ENCODE data around the gene RREB1. TPM values are rescaled to one million over a fixed set of nuclear protein-coding genes. Genes with fewer than 3 reads are reported as not detected.
"Not testable (repeated sequence)": the region's sequence is repeated elsewhere in the genome, so short reads cannot be mapped to it uniquely, and the experiment has no call there.

Gene RREB1
- total and polyA plus RNA-seq, 7 donors = 6.0 to 31.9 (median 20.7) TPM

DNA sequence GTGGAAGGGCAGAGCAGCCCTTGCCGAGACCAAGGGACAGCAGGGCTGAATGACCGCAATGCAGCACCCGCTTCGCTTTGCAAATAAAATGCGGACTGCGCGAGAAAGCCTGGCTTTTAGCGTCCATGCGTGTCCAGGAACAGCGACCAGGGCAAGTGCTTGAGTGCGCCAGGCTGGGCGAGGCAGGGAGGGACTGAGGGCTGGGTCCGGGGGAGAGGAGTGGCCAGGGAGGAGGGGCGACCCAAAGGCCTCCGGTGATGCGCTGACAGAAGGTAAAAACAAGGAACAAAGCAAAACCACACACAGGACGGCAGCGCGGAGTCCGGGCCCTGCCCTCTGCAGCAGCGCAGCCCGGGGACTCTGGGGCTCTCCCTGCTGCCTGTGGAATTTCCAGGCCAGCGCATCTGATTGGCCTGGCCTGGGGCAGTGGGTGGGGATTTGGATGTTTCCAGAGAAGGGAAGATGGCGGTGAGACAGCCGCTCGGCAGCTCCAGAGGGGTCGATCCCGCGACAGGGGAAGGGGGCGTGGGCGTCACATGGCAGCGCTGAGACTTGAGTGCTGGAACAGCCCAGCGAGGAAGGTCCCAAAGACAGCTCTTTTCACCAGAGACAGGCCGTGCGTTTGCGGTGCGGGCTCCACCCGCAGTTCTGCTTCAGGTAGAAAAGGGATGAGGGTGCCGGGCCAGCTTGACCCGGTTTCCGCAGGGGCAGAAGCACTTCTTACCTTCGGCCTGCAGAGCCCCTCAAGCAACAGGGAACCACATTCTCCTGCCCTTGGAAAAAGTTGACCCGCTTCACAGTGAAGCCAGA, 153.5 kb downstream of the RREB1 start:
- Histone ChIP-seq H3K4me3 (peak overlapping the region; percentile 59 to 65 (median 59)), H3K36me3 (no peaks in the 10 kb centered on the region), H3K4me1 (peaks cover 0 to 13% (median 6%) of the 10 kb centered on the region in 4 donors), H3K9me3 (peaks cover 0 to 2% (median 0%) of the 10 kb centered on the region in 4 donors), H3K27me3 (no peaks in the 10 kb centered on the region), H3K27ac (peak overlapping the region; percentile 70 to 79 (median 78))
- TF ChIP-seq CTCF (IDR thresholded peaks at IDR 0.05) (no peak), POLR2AphosphoS5 (IDR thresholded peaks at IDR 0.05) (peak; percentile 51 to 80 (median 66)), POLR2A (IDR thresholded peaks at IDR 0.05) (peak in 1 of 2 donors; percentile 68)
- 2 to 5% methylated on average over 43 of the region's 43 CpGs for WGBS, 2 donors
- intact Hi-C loops (cut with DNase I) = no loop called here
- peak; percentile 92 for DNase-seq

DNA sequence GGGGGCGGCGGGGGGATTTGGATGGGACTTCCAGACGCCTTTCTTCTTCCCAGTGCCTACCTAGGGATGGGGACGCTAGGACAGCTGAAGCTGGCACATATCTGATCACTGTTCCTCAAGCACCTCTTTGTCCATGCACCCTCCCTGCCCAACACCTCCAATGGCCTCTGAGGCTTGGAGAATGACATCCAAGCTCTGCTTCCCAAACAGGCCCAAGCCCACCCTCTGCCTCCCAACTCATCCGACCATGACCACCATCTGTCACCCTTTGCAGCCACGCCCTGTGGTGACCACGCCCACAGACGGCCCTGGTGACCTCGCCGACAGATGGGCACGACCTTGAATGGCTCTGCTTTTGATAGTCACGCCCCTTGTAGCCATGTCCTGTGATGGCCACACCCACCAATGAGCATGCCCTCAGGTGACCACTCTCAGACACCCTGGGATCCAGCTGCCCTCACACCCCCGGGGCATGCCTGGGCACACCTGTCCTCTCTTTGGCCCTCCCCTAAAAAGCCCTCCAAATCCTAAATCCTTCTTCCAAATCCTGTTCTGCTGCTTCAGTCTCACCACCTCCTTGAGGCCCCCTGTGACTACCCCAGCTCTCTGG, 154.2 kb downstream of the RREB1 start:
- no peaks in the 10 kb centered on the region for H3K36me3 ChIP-seq
- no peaks in the 10 kb centered on the region for H3K9me3 ChIP-seq
- H3K4me1 ChIP-seq = peaks cover 0 to 13% (median 6%) of the 10 kb centered on the region in 4 donors
- WGBS, 2 donors = 21 to 66% methylated on average over 13 of the region's 13 CpGs
- H3K4me3 ChIP-seq = peak overlapping the region; percentile 59 to 65 (median 59)
- H3K27me3 ChIP-seq = no peaks in the 10 kb centered on the region
- no peak for TF ChIP-seq POLR2A (IDR thresholded peaks at IDR 0.05)
- intact Hi-C loops (cut with DNase I) = no loop called here
- DNase-seq = peak; percentile 62
- peak overlapping the region; percentile 70 to 79 (median 78) for H3K27ac ChIP-seq

GRCh38 chr6:7262746-7263518, 155.2 kb downstream of the RREB1 start:
- no peaks in the 10 kb centered on the region for H3K27me3 ChIP-seq
- WGBS, 2 donors = 86 to 90% methylated on average over 16 of the region's 16 CpGs
- DNase-seq = peak; percentile 54

GRCh38 chr6:7263519-7263805, 155.7 kb downstream of the RREB1 start:
- H3K4me3 ChIP-seq; intact Hi-C loops (cut with DNase I); H3K36me3 ChIP-seq; H3K27ac ChIP-seq; H3K27me3 ChIP-seq; H3K9me3 ChIP-seq: not testable (repeated sequence)
- peak; percentile 48 for DNase-seq
- WGBS, 2 donors = 93% methylated on average over 9 of the region's 9 CpGs
- H3K4me1 ChIP-seq = peaks cover 0 to 22% (median 9%) of the 10 kb centered on the region in 4 donors

More at GRCh38 chr6:7262746-7263518, 155.2 kb downstream of the RREB1 start:
- Histone ChIP-seq H3K4me3 (no peak overlapping the region), H3K4me1 (peaks cover 0 to 21% (median 9%) of the 10 kb centered on the region in 4 donors), H3K27ac (no peak overlapping the region), H3K9me3 (no peaks in the 10 kb centered on the region), H3K36me3 (no peaks in the 10 kb centered on the region)
- no peak for TF ChIP-seq CTCF (IDR thresholded peaks at IDR 0.05)
- no peak for TF ChIP-seq POLR2A (IDR thresholded peaks at IDR 0.05)
- no peak for TF ChIP-seq EP300 (IDR thresholded peaks at IDR 0.05)
- TF ChIP-seq POLR2AphosphoS5 (IDR thresholded peaks at IDR 0.05) = no peak
- intact Hi-C loops (cut with DNase I) = no loop called here

DNA sequence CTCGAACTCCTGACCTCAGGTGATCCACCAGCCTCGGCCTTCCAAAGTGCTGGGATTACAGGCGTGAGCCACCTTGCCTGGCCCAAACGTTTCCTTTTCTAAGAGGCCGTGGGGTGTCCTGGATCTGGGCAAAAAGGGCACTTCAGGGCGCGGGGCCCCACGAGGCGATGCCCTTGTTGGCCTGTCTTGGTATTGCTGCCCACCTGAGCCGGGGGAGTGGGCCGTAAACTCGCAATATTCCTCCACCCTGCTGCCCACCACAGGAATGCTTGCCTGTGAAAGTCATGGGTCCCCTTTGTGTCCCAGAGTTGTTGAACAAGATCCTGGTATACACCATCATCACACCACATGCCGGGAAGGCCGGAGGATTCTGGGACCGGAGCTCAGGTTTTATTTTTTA, 156.3 kb downstream of the RREB1 start:
- Histone ChIP-seq H3K4me1 (peaks cover 0 to 22% (median 9%) of the 10 kb centered on the region in 4 donors), H3K9me3 (no peaks in the 10 kb centered on the region), H3K4me3 (no peak overlapping the region), H3K36me3 (no peaks in the 10 kb centered on the region), H3K27ac (no peak overlapping the region), H3K27me3 (no peaks in the 10 kb centered on the region)
- intact Hi-C loops (cut with DNase I) = no loop called here
- TF ChIP-seq CTCF (IDR thresholded peaks at IDR 0.05) (no peak), POLR2A (IDR thresholded peaks at IDR 0.05) (no peak), POLR2AphosphoS5 (IDR thresholded peaks at IDR 0.05) (no peak), EP300 (IDR thresholded peaks at IDR 0.05) (no peak)
- WGBS, 2 donors = 95% methylated on average over 15 of the region's 15 CpGs
- peak; percentile 60 for DNase-seq

Measured in sigmoid colon (tissue), 7 donors.